Adrenal gland (tissue), 12 donors: ENCODE data around the gene SREBF1. TPM values are rescaled to one million over a fixed set of nuclear protein-coding genes. Genes with fewer than 3 reads are reported as not detected.

Experiments
- DNase-seq, 7 donors: peaks; one replicate each; pipeline ENCODE4 v3.0.0-alpha.2; 2019 to 2020
- H3K27ac ChIP-seq, 5 donors: fragments of 200-600 bp; sonication (generic) in 4 of 5; 1 replicate in 3 of 5; 2 replicates in 2 of 5; pipeline versions ENCODE4 v1.5.1 to v1.8.0; 2016 to 2020; ENCODE audit warnings: mild to moderate bottlenecking in 1 of 5
- H3K27me3 ChIP-seq: fragments of 200-600 bp; 2 replicates; pipeline ENCODE4 v1.8.0; 2021
- H3K36me3 ChIP-seq, 2 donors: fragments of 200-600 bp; replicated peaks in 1 of 2; 1 replicate in 1 of 2; 2 replicates in 1 of 2; pipeline versions ENCODE4 v1.5.1 to v1.8.0; 2018 to 2022
- H3K4me1 ChIP-seq, 2 donors: fragments of 200-600 bp; replicated peaks in 1 of 2; 1 replicate in 1 of 2; 2 replicates in 1 of 2; pipeline versions ENCODE4 v1.5.1 to v1.8.0; 2018 to 2021
- H3K4me3 ChIP-seq, 4 donors: fragments of 200-600 bp; sonication (generic) in 3 of 4; one replicate each; pipeline ENCODE4 v1.5.1; 2016 to 2018
- H3K9me3 ChIP-seq, 3 donors: fragments of 200-600 bp; sonication (generic) in 1 of 3; replicated peaks in 1 of 3; 1 replicate in 2 of 3; 2 replicates in 1 of 3; pipeline versions ENCODE4 v1.5.1 to v1.8.0; 2016 to 2021
- POLR2A ChIP-seq, 2 donors: fragments of 450-650 bp; IDR thresholded peaks; one replicate each; pipeline ENCODE4 v1.6.1; 2017; ENCODE audit warnings: antibody characterized with exemption in 2 of 2, mild to moderate bottlenecking in 2 of 2, moderate library complexity in 1 of 2
- WGBS, 4 donors: extraction: QIAGEN DNeasy Blood & Tissue Kit in 2 of 4; methylation state at CpG; one replicate each; pipeline versions ENCODE4 v1.1.5 to v1.1.7; 2013 to 2017; 5-methylcytosine and 5-hydroxymethylcytosine counted together
- intact Hi-C, 2 donors: fragments of 100-400 bp; cut with DNase I; formaldehyde crosslinking; loops; one replicate each; pipeline versions ENCODE4 v1.14.1 to v1.15.0; 2022 to 2023
- polyA plus RNA-seq, 3 donors: library from polyadenylated mRNA; stranded (reverse); fragments of 200-250 nt in 2 of 3; fragments of 350-450 nt in 1 of 3; fragmentation: Illumina TruSeq in 1 of 3; extraction: RNeasy Lipid Tissue Mini Kit (QIAGEN cat#74804) in 1 of 3; gene quantifications; one replicate each; pipeline ENCODE4 v1.2.3, GENCODE V29; 2013 to 2014
- total RNA-seq, 9 donors: library from RNA; depleted of rRNA in 4 of 9; stranded (reverse); fragments of >200 nt in 4 of 9; fragments of 120-200 nt in 1 of 9; fragmentation: NEBNext Ultra II Directional in 1 of 9; extraction: Animal tissue kit (Norgen Biotek cat#: 25700) in 1 of 9; gene quantifications; one replicate each; pipeline versions ENCODE4 v1.1.0 to v1.2.4, GENCODE V29; 2013 to 2023
- TF ChIP-seq, protein P1 (sequence below), 6 experiments: fragments of 450-650 bp in 4 of 6; fragments of 200-600 bp in 2 of 6; sonication (generic) in 1 of 6; IDR thresholded peaks; 1 replicate in 5 of 6; 2 replicates in 1 of 6; pipeline versions ENCODE4 v1.5.1 to v1.8.0; 2016 to 2021; ENCODE audit warnings: antibody characterized with exemption in 6 of 6, mild to moderate bottlenecking in 2 of 6, moderate library complexity in 1 of 6
- donor health status: healthy with polysubstance abuse.
- donor health status: Bipolar disorder and iron deficiency.
- donor health status: DM: yes; HTN: yes; CAD: no.
- donor health status: DM: no; HTN: no; CAD: no.
- donor health status: DM: no; HTN: no; CAD: no.
- donor health status: DM: yes; HTN: yes; CAD: no.

SREBF1 gene
- total and polyA plus RNA-seq, 12 donors = 48.2 to 850 (median 576) TPM

- H3K4me3 ChIP-seq = no peak overlapping the region
- TF ChIP-seq, protein P1, sequence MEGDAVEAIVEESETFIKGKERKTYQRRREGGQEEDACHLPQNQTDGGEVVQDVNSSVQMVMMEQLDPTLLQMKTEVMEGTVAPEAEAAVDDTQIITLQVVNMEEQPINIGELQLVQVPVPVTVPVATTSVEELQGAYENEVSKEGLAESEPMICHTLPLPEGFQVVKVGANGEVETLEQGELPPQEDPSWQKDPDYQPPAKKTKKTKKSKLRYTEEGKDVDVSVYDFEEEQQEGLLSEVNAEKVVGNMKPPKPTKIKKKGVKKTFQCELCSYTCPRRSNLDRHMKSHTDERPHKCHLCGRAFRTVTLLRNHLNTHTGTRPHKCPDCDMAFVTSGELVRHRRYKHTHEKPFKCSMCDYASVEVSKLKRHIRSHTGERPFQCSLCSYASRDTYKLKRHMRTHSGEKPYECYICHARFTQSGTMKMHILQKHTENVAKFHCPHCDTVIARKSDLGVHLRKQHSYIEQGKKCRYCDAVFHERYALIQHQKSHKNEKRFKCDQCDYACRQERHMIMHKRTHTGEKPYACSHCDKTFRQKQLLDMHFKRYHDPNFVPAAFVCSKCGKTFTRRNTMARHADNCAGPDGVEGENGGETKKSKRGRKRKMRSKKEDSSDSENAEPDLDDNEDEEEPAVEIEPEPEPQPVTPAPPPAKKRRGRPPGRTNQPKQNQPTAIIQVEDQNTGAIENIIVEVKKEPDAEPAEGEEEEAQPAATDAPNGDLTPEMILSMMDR (IDR thresholded peaks at IDR 0.05) = no peak
- no peak for TF ChIP-seq POLR2A (IDR thresholded peaks at IDR 0.05)
- no peaks in the 10 kb centered on the region for H3K27me3 ChIP-seq
- peak overlapping the region in 1 of 5 donors; percentile 23 for H3K27ac ChIP-seq
- WGBS, 4 donors = 88 to 94% (median 91%) methylated on average over 3 to 8 of the region's 8 CpGs
- H3K4me1 ChIP-seq = peaks cover 36 to 42% of the 10 kb centered on the region in 2 donors
- DNase-seq = no peak
- H3K36me3 ChIP-seq = peaks cover 0 to 6% of the 10 kb centered on the region in 2 donors
- no peaks in the 10 kb centered on the region for H3K9me3 ChIP-seq
- intact Hi-C loops = no loop called here
Measured at GRCh38 chr17:17846003-17846402, 9.2 kb upstream of the SREBF1 start.

GRCh38 chr17:17845046-17845775, 8.4 kb upstream of the SREBF1 start:
- 87 to 97% (median 89%) methylated on average over 5 to 13 of the region's 13 CpGs for WGBS, 4 donors
- Histone ChIP-seq H3K27ac (no peak overlapping the region), H3K4me1 (peaks cover 40 to 45% of the 10 kb centered on the region in 2 donors), H3K9me3 (no peaks in the 10 kb centered on the region), H3K4me3 (no peak overlapping the region), H3K36me3 (peaks cover 0 to 6% of the 10 kb centered on the region in 2 donors), H3K27me3 (no peaks in the 10 kb centered on the region)
- intact Hi-C loops = no loop called here
- no peak for DNase-seq
- TF ChIP-seq, protein P1 (IDR thresholded peaks at IDR 0.05) = no peak
- TF ChIP-seq POLR2A (IDR thresholded peaks at IDR 0.05) = no peak

GRCh38 chr17:17844500-17844899, 7.7 kb upstream of the SREBF1 start:
- H3K4me1 ChIP-seq = peaks cover 36 to 42% of the 10 kb centered on the region in 2 donors
- no peaks in the 10 kb centered on the region for H3K27me3 ChIP-seq
- no peak overlapping the region for H3K27ac ChIP-seq
- peaks cover 0 to 6% of the 10 kb centered on the region in 2 donors for H3K36me3 ChIP-seq
- H3K4me3 ChIP-seq = no peak overlapping the region
- TF ChIP-seq POLR2A (IDR thresholded peaks at IDR 0.05) = no peak
- TF ChIP-seq, protein P1 (IDR thresholded peaks at IDR 0.05) = no peak
- intact Hi-C loops = no loop called here
- WGBS, 4 donors = 82 to 94% (median 93%) methylated on average over 3 to 6 of the region's 6 CpGs
- no peak for DNase-seq
- H3K9me3 ChIP-seq = no peaks in the 10 kb centered on the region

- peaks cover 0 to 6% of the 10 kb centered on the region in 2 donors for H3K36me3 ChIP-seq
- H3K27me3 ChIP-seq = no peaks in the 10 kb centered on the region
- peaks cover 34 to 42% of the 10 kb centered on the region in 2 donors for H3K4me1 ChIP-seq
- WGBS, 4 donors = 81 to 85% (median 83%) methylated on average over 7 of the region's 7 CpGs; no CpG with 5 or more reads in 1 of the 4 donors
- no peak overlapping the region for H3K27ac ChIP-seq
- H3K9me3 ChIP-seq = no peaks in the 10 kb centered on the region
- DNase-seq = no peak
- H3K4me3 ChIP-seq = no peak overlapping the region
- intact Hi-C loops = no loop called here
- TF ChIP-seq POLR2A (IDR thresholded peaks at IDR 0.05) = no peak
- TF ChIP-seq, protein P1 (IDR thresholded peaks at IDR 0.05) = no peak
Measured at GRCh38 chr17:17844079-17844478, 7.3 kb upstream of the SREBF1 start.
